DOHH2 (cell line): ENCODE results near the gene NINJ1.

Experiments used
- H3F3A ChIP-seq: fragments of 200-600 bp; sonication (generic), shearing (Covaris generic); 2 replicates; pipeline ENCODE4 v1.6.0; 2016; ENCODE audit warnings: antibody characterized with exemption, mild to moderate bottlenecking; ENCODE audit not compliant: control insufficient read depth, insufficient read depth
- H3K27ac ChIP-seq: fragments of 200-600 bp; sonication (generic); 2 replicates; pipeline ENCODE4 v1.5.1; 2014; ENCODE audit warnings: low read depth, mild to moderate bottlenecking, low read length, moderate library complexity
- H3K27me3 ChIP-seq: fragments of 200-600 bp; sonication (generic); 2 replicates; pipeline ENCODE4 v1.6.1; 2014; ENCODE audit warnings: mild to moderate bottlenecking, low read length, mixed read lengths; ENCODE audit not compliant: control insufficient read depth
- H3K36me3 ChIP-seq: fragments of 200-600 bp; sonication (generic); 2 replicates; pipeline ENCODE4 v1.6.1; 2014; ENCODE audit warnings: mild to moderate bottlenecking, low read length, moderate library complexity, mixed read lengths; ENCODE audit not compliant: control insufficient read depth
- H3K4me1 ChIP-seq: fragments of 200-600 bp; sonication (generic); 2 replicates; pipeline ENCODE4 v1.6.1; 2014; ENCODE audit warnings: mild to moderate bottlenecking, low read length, mixed read lengths; ENCODE audit not compliant: control insufficient read depth
- H3K4me2 ChIP-seq: fragments of 200-600 bp; sonication (generic); 2 replicates; pipeline ENCODE4 v1.6.0; 2014; ENCODE audit warnings: mild to moderate bottlenecking, low read length, moderate library complexity
- H3K4me3 ChIP-seq: fragments of 200-600 bp; sonication (generic); 2 replicates; pipeline ENCODE4 v1.5.1; 2014; ENCODE audit warnings: mild to moderate bottlenecking, low read length, mixed read lengths
- H3K79me2 ChIP-seq: fragments of 200-600 bp; sonication (generic); 2 replicates; pipeline ENCODE4 v1.6.1; 2014; ENCODE audit warnings: mild to moderate bottlenecking, low read length, mixed read lengths; ENCODE audit not compliant: control insufficient read depth
- H3K9me2 ChIP-seq: fragments of 200-600 bp; sonication (generic); replicated peaks from 2 replicates; pipeline ENCODE4 v1.6.1; 2014; ENCODE audit warnings: mild to moderate bottlenecking, low read length, mixed read lengths; ENCODE audit not compliant: control insufficient read depth
- H3K9me3 ChIP-seq: fragments of 200-600 bp; sonication (generic); 2 replicates; pipeline ENCODE4 v1.6.1; 2014; ENCODE audit warnings: antibody characterized with exemption, low read length, mixed read lengths; ENCODE audit not compliant: control insufficient read depth, insufficient read depth
- H4K20me1 ChIP-seq: fragments of 200-600 bp; sonication (generic); 2 replicates; pipeline ENCODE4 v1.6.0; 2014; ENCODE audit warnings: low read depth, mild to moderate bottlenecking, antibody characterized with exemption, low read length, moderate library complexity; ENCODE audit not compliant: control insufficient read depth, insufficient read depth
- CTCF ChIP-seq: fragments of 200-600 bp; sonication (generic); IDR thresholded peaks from one replicate; pipeline ENCODE4 v1.5.1; 2014; ENCODE audit warnings: antibody characterized with exemption, mild to moderate bottlenecking, low read depth, low read length; ENCODE audit not compliant: poor library complexity, severe bottlenecking
- EZH2phosphoT487 ChIP-seq: fragments of 200-600 bp; sonication (generic); IDR thresholded peaks from 2 replicates; pipeline ENCODE4 v1.6.1; 2017; ENCODE audit warnings: borderline replicate concordance, mild to moderate bottlenecking, antibody characterized with exemption, low read length, moderate library complexity, mixed read lengths

The NINJ1 gene

GRCh38 chr9:93137362-93137761 lies 3.3 kb upstream of the NINJ1 start:
- no peaks in the 10 kb centered on the region for H3K9me2 ChIP-seq
- no peak for TF ChIP-seq CTCF
- TF ChIP-seq EZH2phosphoT487, result no peak
- no peaks in the 10 kb centered on the region for H3K9me3 ChIP-seq
- H3K36me3 ChIP-seq, result no peaks in the 10 kb centered on the region
- peaks cover 84% of the 10 kb centered on the region for H3K4me1 ChIP-seq
- peak overlapping the region; percentile 86 for H3K27ac ChIP-seq
- no peaks in the 10 kb centered on the region for H4K20me1 ChIP-seq
- H3K4me3 ChIP-seq, result peak overlapping the region; percentile 63
- peaks cover 7% of the 10 kb centered on the region for H3F3A ChIP-seq
- H3K27me3 ChIP-seq, result peaks cover 6% of the 10 kb centered on the region; the same call in 1 of the 2 replicates
- H3K4me2 ChIP-seq, result peak overlapping the region; percentile 87
- peaks cover 10% of the 10 kb centered on the region for H3K79me2 ChIP-seq

GRCh38 chr9:93136011-93136440 lies 2.0 kb upstream of the NINJ1 start:
- no peak for TF ChIP-seq CTCF
- TF ChIP-seq EZH2phosphoT487, result no peak
- no peaks in the 10 kb centered on the region for H3K36me3 ChIP-seq
- H3F3A ChIP-seq, result peaks cover 7% of the 10 kb centered on the region
- H3K27ac ChIP-seq, result no peak overlapping the region
- peaks cover 6% of the 10 kb centered on the region; the same call in 1 of the 2 replicates for H3K27me3 ChIP-seq
- no peaks in the 10 kb centered on the region for H4K20me1 ChIP-seq
- H3K79me2 ChIP-seq, result peaks cover 15% of the 10 kb centered on the region
- H3K4me3 ChIP-seq, result no peak overlapping the region
- peak overlapping the region; percentile 26 for H3K4me2 ChIP-seq
- no peaks in the 10 kb centered on the region for H3K9me3 ChIP-seq
- peaks cover 82% of the 10 kb centered on the region for H3K4me1 ChIP-seq
- H3K9me2 ChIP-seq, result no peaks in the 10 kb centered on the region

- H3K36me3 ChIP-seq, result no peaks in the 10 kb centered on the region
- peak overlapping the region; percentile 95 for H3K4me2 ChIP-seq
- no peaks in the 10 kb centered on the region for H3K9me3 ChIP-seq
- H3K27me3 ChIP-seq, result peaks cover 6% of the 10 kb centered on the region; the same call in 1 of the 2 replicates
- TF ChIP-seq EZH2phosphoT487 (no peak), CTCF (no peak)
- no peaks in the 10 kb centered on the region for H4K20me1 ChIP-seq
- H3K27ac ChIP-seq, result no peak overlapping the region
- peaks cover 17% of the 10 kb centered on the region for H3K79me2 ChIP-seq
- H3K4me1 ChIP-seq, result peaks cover 71% of the 10 kb centered on the region
- peak overlapping the region; percentile 77 for H3K4me3 ChIP-seq
- peaks cover 7% of the 10 kb centered on the region for H3F3A ChIP-seq
- H3K9me2 ChIP-seq, result no peaks in the 10 kb centered on the region
These were observed 841 bp upstream of the NINJ1 start for GRCh38 chr9:93134740-93135444.
